ENCODE results near the gene FNDC5.

The FNDC5 gene

GRCh38 chr1:32863881-32864245, 6.8 kb downstream of the FNDC5 start:
- DNase-seq: no peak

GRCh38 chr1:32863218-32863880, 7.4 kb downstream of the FNDC5 start:
- DNase-seq: no peak

GRCh38 chr1:32861904-32862695, 8.6 kb downstream of the FNDC5 start:
- no peak for DNase-seq

- no peak for DNase-seq
Measured at GRCh38 chr1:32860566-32860965, 10.1 kb downstream of the FNDC5 start.

- DNase-seq: no peak
Measured at GRCh38 chr1:32859915-32860314, 10.8 kb downstream of the FNDC5 start.

- no peak for DNase-seq
Measured at GRCh38 chr1:32858791-32859190, 11.9 kb downstream of the FNDC5 start.

- DNase-seq: no peak
Measured at GRCh38 chr1:32858136-32858535, 12.6 kb downstream of the FNDC5 start.

GRCh38 chr1:32855861-32856617, 14.7 kb downstream of the FNDC5 start:
- no peak for DNase-seq

- no peak for DNase-seq
Measured at GRCh38 chr1:32848354-32849063, 22.2 kb downstream of the FNDC5 start.

GRCh38 chr1:32831878-32832277, 38.8 kb downstream of the FNDC5 start:
- DNase-seq: no peak

- DNase-seq: no peak
Measured at GRCh38 chr1:32830092-32830852, 40.4 kb downstream of the FNDC5 start.

- DNase-seq: peak; percentile 10
Measured at GRCh38 chr1:32828341-32828740, 42.4 kb downstream of the FNDC5 start.

GRCh38 chr1:32825181-32825580, 45.5 kb downstream of the FNDC5 start:
- DNase-seq: peak; percentile 20

- peak; percentile 79 for DNase-seq
Measured at GRCh38 chr1:32818804-32819541, 51.7 kb downstream of the FNDC5 start.

- DNase-seq: peak; percentile 45
Measured at GRCh38 chr1:32817815-32818786, 52.6 kb downstream of the FNDC5 start.

- DNase-seq: peak; percentile 97
Measured at GRCh38 chr1:32817159-32817814, 53.4 kb downstream of the FNDC5 start, which contains the start of the genes S100PBP and YARS1. S100PBP (plus strand) TSS chr1:32817653; CDS start chr1:32826100, 8,447 bp downstream. YARS1 (minus strand) TSS chr1:32817358; CDS start chr1:32817244, 114 bp downstream.

GRCh38 chr1:32816676-32817158, 54.0 kb downstream of the FNDC5 start:
- DNase-seq: peak; percentile 31

GRCh38 chr1:32813941-32814739, 56.6 kb downstream of the FNDC5 start:
- DNase-seq: peak; percentile 25

Data from MV-4-11 (cell line).